B cell (primary cell): ENCODE data around the gene LDHD. TPM values are rescaled to one million over a fixed set of nuclear protein-coding genes. Genes with fewer than 3 reads are reported as not detected.

Experiments
- ATAC-seq: fragments of 200-7000 bp; cut with Tn5 transposase; one replicate; pipeline ENCODE4 v1.10.0; 2021; ENCODE audit warnings: low read depth, mild to moderate bottlenecking, moderate number of reproducible peaks, moderate library complexity
- CTCF ChIA-PET: fragments of 350-600 bp; sonication (Branson Sonifier 250); formaldehyde crosslinking; loops from one replicate; lab custom pipeline; 2021; ENCODE audit warnings: antibody characterized with exemption, inconsistent platforms; lab: Charles Lee
- POLR2A ChIA-PET: fragments of 350-600 bp; sonication (Branson Sonifier 250); formaldehyde crosslinking; loops from one replicate; lab custom pipeline; 2021; ENCODE audit warnings: antibody characterized with exemption; lab: Charles Lee
- DNase-seq: peaks from one replicate; pipeline ENCODE4 v3.0.0; 2013
- H2AFZ ChIP-seq: 2 replicates; pipeline ENCODE4 v1.6.1; 2012; ENCODE audit warnings: mild to moderate bottlenecking, low read depth, low read length; ENCODE audit not compliant: insufficient read depth, poor library complexity, severe bottlenecking
- H3K27ac ChIP-seq, 2 donors: 1 replicate in 1 of 2; 2 replicates in 1 of 2; pipeline ENCODE4 v1.5.1; 2012 to 2013; ENCODE audit warnings: low read length in 2 of 2, mild to moderate bottlenecking in 2 of 2, moderate library complexity in 1 of 2
- H3K27me3 ChIP-seq, 4 experiments: fragments of 200-600 bp in 1 of 4; sonication (generic) in 1 of 4; replicated peaks in 1 of 4; 1 replicate in 2 of 4; 2 replicates in 2 of 4; pipeline versions ENCODE4 v1.6.1 to v1.7.0; 2013 to 2016; ENCODE audit warnings: low read length in 3 of 4, mild to moderate bottlenecking in 2 of 4, mixed read lengths in 1 of 4, moderate library complexity in 1 of 4; ENCODE audit not compliant: insufficient read depth in 4 of 4, control insufficient read depth in 3 of 4; ENCODE audit errors: control extremely low read depth in 1 of 4
- H3K36me3 ChIP-seq, 2 experiments: replicated peaks in 1 of 2; 1 replicate in 1 of 2; 2 replicates in 1 of 2; pipeline versions ENCODE4 v1.6.1 to v1.7.1; 2013; ENCODE audit warnings: low read length in 1 of 2; ENCODE audit not compliant: insufficient read depth in 2 of 2, control insufficient read depth in 1 of 2; ENCODE audit errors: control extremely low read depth in 1 of 2, extremely low read depth in 1 of 2
- H3K4me1 ChIP-seq, 2 donors: fragments of 200-600 bp in 1 of 2; sonication (generic) in 1 of 2; 1 replicate in 1 of 2; 2 replicates in 1 of 2; pipeline versions ENCODE4 v1.5.1 to v1.6.1; 2013 to 2017; ENCODE audit warnings: low read length in 2 of 2; ENCODE audit not compliant: control insufficient read depth in 2 of 2, insufficient read depth in 2 of 2
- H3K4me2 ChIP-seq: replicated peaks from 2 replicates; pipeline ENCODE3; 2012; ENCODE audit warnings: mild to moderate bottlenecking, low read depth, low read length; ENCODE audit not compliant: poor library complexity, severe bottlenecking
- H3K4me3 ChIP-seq, 5 experiments: fragments of 200-600 bp in 1 of 5; sonication (generic) in 1 of 5; 1 replicate in 3 of 5; 2 replicates in 2 of 5; pipeline versions ENCODE4 v1.5.1 to v1.7.0; 2011 to 2016; ENCODE audit warnings: low read length in 4 of 5, mild to moderate bottlenecking in 4 of 5, low read depth in 2 of 5, control low read depth in 1 of 5, moderate library complexity in 1 of 5; ENCODE audit not compliant: insufficient read depth in 1 of 5; ENCODE audit errors: control extremely low read depth in 1 of 5, extremely low read depth in 1 of 5
- H3K79me2 ChIP-seq: fragments of 200-600 bp; sonication (generic); one replicate; pipeline ENCODE4 v1.6.0; 2016; ENCODE audit warnings: low read length; ENCODE audit not compliant: control insufficient read depth, insufficient read depth
- H3K9ac ChIP-seq: fragments of 200-600 bp; sonication (generic); 2 replicates; pipeline ENCODE4 v1.6.1; 2017; ENCODE audit warnings: mild to moderate bottlenecking, low read length, moderate library complexity
- H3K9me3 ChIP-seq, 3 donors: one replicate each; pipeline versions ENCODE4 v1.6.1 to v1.7.1; 2013; ENCODE audit warnings: low read length in 2 of 3; ENCODE audit not compliant: control insufficient read depth in 2 of 3, insufficient read depth in 1 of 3; ENCODE audit errors: control extremely low read depth in 1 of 3
- H4K20me1 ChIP-seq: 2 replicates; pipeline ENCODE4 v1.6.0; 2012; ENCODE audit warnings: mild to moderate bottlenecking, low read length; ENCODE audit not compliant: insufficient read depth, control insufficient read depth, poor library complexity, severe bottlenecking
- H3K27ac Mint-ChIP-seq: one replicate; pipeline ENCODE4 v1.8.0; 2021; ENCODE audit warnings: mixed read lengths
- H3K27me3 Mint-ChIP-seq: one replicate; pipeline ENCODE4 v1.8.0; 2021; ENCODE audit warnings: mixed read lengths
- H3K4me1 Mint-ChIP-seq: one replicate; pipeline ENCODE4 v1.8.0; 2021; ENCODE audit warnings: mixed read lengths
- H3K4me3 Mint-ChIP-seq: one replicate; pipeline ENCODE4 v1.8.0; 2021; ENCODE audit warnings: mixed read lengths
- H3K9me3 Mint-ChIP-seq: one replicate; pipeline ENCODE4 v1.8.0; 2022; ENCODE audit warnings: mixed read lengths; ENCODE audit not compliant: insufficient read depth
- CTCF ChIP-seq: fragments of 200-600 bp; IDR thresholded peaks from one replicate; pipeline ENCODE4 v1.8.0; 2022; ENCODE audit warnings: antibody characterized with exemption, mild to moderate bottlenecking
- EZH2 ChIP-seq: IDR thresholded peaks from 2 replicates; pipeline ENCODE4 v1.6.1; 2012; ENCODE audit warnings: borderline replicate concordance, low read depth, mild to moderate bottlenecking, moderate library complexity, low read length; ENCODE audit not compliant: insufficient read depth, poor library complexity, severe bottlenecking
- whole genome bisulfite sequencing: methylation state at CpG from one replicate; pipeline ENCODE4 v1.1.5; 2013; ENCODE audit warnings: missing lambda C conversion rate; ENCODE audit not compliant: insufficient coverage; 5-methylcytosine and 5-hydroxymethylcytosine counted together
- intact Hi-C: fragments of 100-400 bp; cut with micrococcal nuclease; formaldehyde crosslinking; loops from one replicate; pipeline ENCODE4 v1.10.0; 2022
- polyA plus RNA-seq: library from polyadenylated mRNA; depleted of rRNA; stranded (reverse); fragments of >200 nt; gene quantifications from 2 replicates; pipeline ENCODE4 v1.2.3, GENCODE V29; 2012
- total RNA-seq, 2 donors: library from RNA; stranded (reverse); fragments of 120-200 nt in 1 of 2; gene quantifications; 1 replicate in 1 of 2; 2 replicates in 1 of 2; pipeline versions ENCODE4 v1.2.3 to v1.2.4, GENCODE V29; 2013 to 2022

The LDHD gene
- total and polyA plus RNA-seq, 2 donors (not counting 1 experiment from before 2014, with no cell fraction given), result 0.19 TPM; not detected in 1

- Histone ChIP-seq H4K20me1 (no peaks in the 10 kb centered on the region), H3K9me3 (no peaks in the 10 kb centered on the region), H3K79me2 (no peaks in the 10 kb centered on the region), H3K4me3 (no peak overlapping the region), H3K27me3 (peaks cover 0 to 28% (median 6%) of the 10 kb centered on the region in 4 experiments), H3K36me3 (no peaks in the 10 kb centered on the region), H2AFZ (no peak overlapping the region), H3K4me2 (no peak overlapping the region), H3K27ac (no peak overlapping the region), H3K4me1 (peaks cover 8 to 20% of the 10 kb centered on the region in 2 donors), H3K9ac (no peak overlapping the region)
- Mint-ChIP-seq H3K9me3 (no peaks in the 10 kb centered on the region), H3K27ac (no peak overlapping the region), H3K27me3 (peaks cover 26% of the 10 kb centered on the region), H3K4me3 (no peak overlapping the region), H3K4me1 (peaks cover 15% of the 10 kb centered on the region)
- intact Hi-C loops, result no loop called here
- TF ChIP-seq EZH2 (no peak), CTCF (no peak)
- 76% methylated on average over 6 of the region's 8 CpGs for WGBS
- no peak for DNase-seq
- ATAC-seq, result no peak
- ChIA-PET POLR2A (no interaction called here), CTCF (interaction anchor here (0.5 to 4.3 kb wide), 3 partner anchors 11 to 53 kb away, joined by 3 to 15 read pairs (median 3); no protein-coding TSS in a partner anchor)
Observed at GRCh38 chr16:75099075-75099667, 17.4 kb downstream of the LDHD start.
